GM23338 (cell line): ENCODE results near the gene DLST. TPM values are rescaled to one million over a fixed set of nuclear protein-coding genes. Genes with fewer than 3 reads are reported as not detected.

Experiments
- ATAC-seq: fragments of 200-7000 bp; cut with Tn5 transposase; 3 replicates; pipeline ENCODE4 v1.9.1; 2020
- DNase-seq: peaks from one replicate; pipeline ENCODE4 v3.0.0-alpha.2; 2015; ENCODE audit warnings: low spot score
- H2AFZ ChIP-seq: fragments of 200-600 bp; sonication (generic); 2 replicates; pipeline ENCODE4 v1.8.0; 2016; ENCODE audit warnings: antibody characterized with exemption, mild to moderate bottlenecking, moderate library complexity
- H3F3A ChIP-seq: fragments of 200-600 bp; sonication (generic); replicated peaks from 2 replicates; pipeline ENCODE4 v1.8.0; 2017; ENCODE audit warnings: antibody characterized with exemption, mixed run types, low read depth
- H3K27ac ChIP-seq: fragments of 200-600 bp; sonication (generic); 2 replicates; pipeline ENCODE4 v1.6.1; 2016; ENCODE audit warnings: low read depth
- H3K27me3 ChIP-seq: fragments of 200-600 bp; sonication (generic); 2 replicates; pipeline ENCODE4 v1.8.0; 2016; ENCODE audit warnings: mild to moderate bottlenecking, mixed run types, moderate library complexity; ENCODE audit not compliant: insufficient read depth
- H3K36me3 ChIP-seq: fragments of 200-600 bp; sonication (generic); 2 replicates; pipeline ENCODE4 v1.8.0; 2016; ENCODE audit warnings: mild to moderate bottlenecking; ENCODE audit not compliant: insufficient read depth
- H3K4me1 ChIP-seq: fragments of 200-600 bp; sonication (generic); 2 replicates; pipeline ENCODE4 v1.8.0; 2016; ENCODE audit warnings: mild to moderate bottlenecking, moderate library complexity; ENCODE audit not compliant: insufficient read depth
- H3K4me2 ChIP-seq: fragments of 200-600 bp; sonication (generic); 2 replicates; pipeline ENCODE4 v1.7.1; 2017; ENCODE audit warnings: mixed run types
- H3K4me3 ChIP-seq: fragments of 200-600 bp; sonication (generic); 2 replicates; pipeline ENCODE4 v1.6.1; 2016; ENCODE audit warnings: mixed run types
- H3K79me2 ChIP-seq: fragments of 200-600 bp; sonication (generic); replicated peaks from 2 replicates; pipeline ENCODE4 v1.8.0; 2017; ENCODE audit warnings: mild to moderate bottlenecking; ENCODE audit not compliant: insufficient read depth
- H3K9me2 ChIP-seq: fragments of 200-600 bp; sonication (generic); 2 replicates; pipeline ENCODE4 v1.8.0; 2017; ENCODE audit not compliant: insufficient read depth
- H4K20me1 ChIP-seq: fragments of 200-600 bp; sonication (generic); replicated peaks from 2 replicates; pipeline ENCODE4 v1.8.0; 2017; ENCODE audit warnings: mild to moderate bottlenecking; ENCODE audit not compliant: insufficient read depth
- H3K27ac Mint-ChIP-seq: 2 replicates; pipeline ENCODE4 v1.8.0; 2020; ENCODE audit warnings: inconsistent platforms, mild to moderate bottlenecking, moderate library complexity, mixed read lengths
- H3K27me3 Mint-ChIP-seq: 3 replicates; pipeline ENCODE4 v1.8.0; 2022; ENCODE audit warnings: low read depth, mild to moderate bottlenecking, moderate library complexity, mixed read lengths, inconsistent platforms; ENCODE audit not compliant: insufficient read depth, poor library complexity
- H3K36me3 Mint-ChIP-seq: 3 replicates; pipeline ENCODE4 v1.8.0; 2021; ENCODE audit warnings: low read depth, mild to moderate bottlenecking, inconsistent platforms, moderate library complexity, mixed read lengths
- H3K4me1 Mint-ChIP-seq: 3 replicates; pipeline ENCODE4 v1.8.0; 2020; ENCODE audit warnings: mild to moderate bottlenecking, inconsistent platforms, mixed read lengths
- H3K4me3 Mint-ChIP-seq: 3 replicates; pipeline ENCODE4 v1.8.0; 2021; ENCODE audit warnings: moderate library complexity, mild to moderate bottlenecking, inconsistent platforms, mixed read lengths
- H3K9me3 Mint-ChIP-seq: 3 replicates; pipeline ENCODE4 v1.8.0; 2020; ENCODE audit warnings: moderate library complexity, mild to moderate bottlenecking, inconsistent platforms, mixed read lengths
- CREB1 ChIP-seq: fragments of 250-450 bp; sonication (Bioruptor Pico); IDR thresholded peaks from 2 replicates; pipeline ENCODE4 v1.5.0; 2020; ENCODE audit warnings: low read depth, mild to moderate bottlenecking, moderate library complexity
- CTCF ChIP-seq, 2 experiments: fragments of 200-600 bp in 1 of 2; sonication (generic) in 1 of 2; conservative IDR thresholded peaks; 2 replicates each; pipeline versions ENCODE4 v1.5.1 to v1.6.1; 2016 to 2017; ENCODE audit warnings: antibody characterized with exemption in 2 of 2, low read depth in 2 of 2, mild to moderate bottlenecking in 2 of 2, moderate library complexity in 1 of 2
- EZH2phosphoT487 ChIP-seq: fragments of 200-600 bp; sonication (generic); IDR thresholded peaks from one replicate; pipeline ENCODE4 v1.8.1; 2018; ENCODE audit warnings: antibody characterized with exemption; ENCODE audit not compliant: unreplicated experiment
- NANOG ChIP-seq: IDR thresholded peaks from 2 replicates; pipeline ENCODE4 v1.6.1; 2016; ENCODE audit warnings: antibody characterized with exemption, borderline replicate concordance
- STAT1 ChIP-seq: IDR thresholded peaks from one replicate; pipeline ENCODE4 v1.6.1; 2016; ENCODE audit warnings: antibody characterized with exemption; ENCODE audit not compliant: unreplicated experiment
- ZNF114 ChIP-seq: fragments of 250-450 bp; sonication (Bioruptor Pico); IDR thresholded peaks from 2 replicates; pipeline ENCODE4 v1.5.0; 2020; ENCODE audit warnings: mild to moderate bottlenecking, moderate library complexity
- ZNF331 ChIP-seq: fragments of 250-450 bp; sonication (Bioruptor Pico); IDR thresholded peaks from 2 replicates; pipeline ENCODE4 v1.5.0; 2020; ENCODE audit warnings: low read depth, mild to moderate bottlenecking, moderate library complexity
- polyA plus RNA-seq: library from polyadenylated mRNA; unstranded; fragments of >200 nt; fragmentation: Nextera tagmentation; extraction: Ambion mirVana; gene quantifications from 2 replicates; pipeline ENCODE4 v1.2.1, GENCODE V29; 2016
- total RNA-seq: library from RNA; depleted of rRNA; stranded (reverse); fragments of >200 nt; shearing (Covaris generic); gene quantifications from 2 replicates; pipeline ENCODE4 v1.2.3, GENCODE V29; 2014
- TF ChIP-seq, protein P1 (sequence below): fragments of 250-450 bp; sonication (Bioruptor Pico); IDR thresholded peaks from 2 replicates; pipeline ENCODE4 v1.5.0; 2020; ENCODE audit warnings: mild to moderate bottlenecking, moderate library complexity

DLST gene
- total and polyA plus RNA-seq, 2 experiments from 2014 or later, result 11.2 to 106 TPM

GRCh38 chr14:74935360-74935680, 53.6 kb downstream of the DLST start (continued):
- TF ChIP-seq STAT1 (no peak), ZNF114 (CRISPR knock-in tag) (no peak), ZNF331 (CRISPR knock-in tag) (no peak), CREB1 (CRISPR knock-in tag) (no peak)

- H3K9me3 Mint-ChIP-seq, result no peaks in the 10 kb centered on the region
- ATAC-seq (no peak), DNase-seq (no peak)
- H3K36me3 Mint-ChIP-seq, result no peaks in the 10 kb centered on the region
- Histone ChIP-seq H2AFZ (no peak overlapping the region), H3K4me2 (no peak overlapping the region), H3K9me2 (no peaks in the 10 kb centered on the region), H3K4me3 (no peak overlapping the region), H3K4me1 (no peaks in the 10 kb centered on the region), H3K79me2 (no peaks in the 10 kb centered on the region), H3K27me3 (no peaks in the 10 kb centered on the region), H3K27ac (no peak overlapping the region), H3F3A (no peaks in the 10 kb centered on the region), H3K36me3 (no peaks in the 10 kb centered on the region), H4K20me1 (no peaks in the 10 kb centered on the region)
- no peak overlapping the region for H3K27ac Mint-ChIP-seq
- no peaks in the 10 kb centered on the region; the same call in 2 of the 3 replicates for H3K4me1 Mint-ChIP-seq
- TF ChIP-seq, protein P1, sequence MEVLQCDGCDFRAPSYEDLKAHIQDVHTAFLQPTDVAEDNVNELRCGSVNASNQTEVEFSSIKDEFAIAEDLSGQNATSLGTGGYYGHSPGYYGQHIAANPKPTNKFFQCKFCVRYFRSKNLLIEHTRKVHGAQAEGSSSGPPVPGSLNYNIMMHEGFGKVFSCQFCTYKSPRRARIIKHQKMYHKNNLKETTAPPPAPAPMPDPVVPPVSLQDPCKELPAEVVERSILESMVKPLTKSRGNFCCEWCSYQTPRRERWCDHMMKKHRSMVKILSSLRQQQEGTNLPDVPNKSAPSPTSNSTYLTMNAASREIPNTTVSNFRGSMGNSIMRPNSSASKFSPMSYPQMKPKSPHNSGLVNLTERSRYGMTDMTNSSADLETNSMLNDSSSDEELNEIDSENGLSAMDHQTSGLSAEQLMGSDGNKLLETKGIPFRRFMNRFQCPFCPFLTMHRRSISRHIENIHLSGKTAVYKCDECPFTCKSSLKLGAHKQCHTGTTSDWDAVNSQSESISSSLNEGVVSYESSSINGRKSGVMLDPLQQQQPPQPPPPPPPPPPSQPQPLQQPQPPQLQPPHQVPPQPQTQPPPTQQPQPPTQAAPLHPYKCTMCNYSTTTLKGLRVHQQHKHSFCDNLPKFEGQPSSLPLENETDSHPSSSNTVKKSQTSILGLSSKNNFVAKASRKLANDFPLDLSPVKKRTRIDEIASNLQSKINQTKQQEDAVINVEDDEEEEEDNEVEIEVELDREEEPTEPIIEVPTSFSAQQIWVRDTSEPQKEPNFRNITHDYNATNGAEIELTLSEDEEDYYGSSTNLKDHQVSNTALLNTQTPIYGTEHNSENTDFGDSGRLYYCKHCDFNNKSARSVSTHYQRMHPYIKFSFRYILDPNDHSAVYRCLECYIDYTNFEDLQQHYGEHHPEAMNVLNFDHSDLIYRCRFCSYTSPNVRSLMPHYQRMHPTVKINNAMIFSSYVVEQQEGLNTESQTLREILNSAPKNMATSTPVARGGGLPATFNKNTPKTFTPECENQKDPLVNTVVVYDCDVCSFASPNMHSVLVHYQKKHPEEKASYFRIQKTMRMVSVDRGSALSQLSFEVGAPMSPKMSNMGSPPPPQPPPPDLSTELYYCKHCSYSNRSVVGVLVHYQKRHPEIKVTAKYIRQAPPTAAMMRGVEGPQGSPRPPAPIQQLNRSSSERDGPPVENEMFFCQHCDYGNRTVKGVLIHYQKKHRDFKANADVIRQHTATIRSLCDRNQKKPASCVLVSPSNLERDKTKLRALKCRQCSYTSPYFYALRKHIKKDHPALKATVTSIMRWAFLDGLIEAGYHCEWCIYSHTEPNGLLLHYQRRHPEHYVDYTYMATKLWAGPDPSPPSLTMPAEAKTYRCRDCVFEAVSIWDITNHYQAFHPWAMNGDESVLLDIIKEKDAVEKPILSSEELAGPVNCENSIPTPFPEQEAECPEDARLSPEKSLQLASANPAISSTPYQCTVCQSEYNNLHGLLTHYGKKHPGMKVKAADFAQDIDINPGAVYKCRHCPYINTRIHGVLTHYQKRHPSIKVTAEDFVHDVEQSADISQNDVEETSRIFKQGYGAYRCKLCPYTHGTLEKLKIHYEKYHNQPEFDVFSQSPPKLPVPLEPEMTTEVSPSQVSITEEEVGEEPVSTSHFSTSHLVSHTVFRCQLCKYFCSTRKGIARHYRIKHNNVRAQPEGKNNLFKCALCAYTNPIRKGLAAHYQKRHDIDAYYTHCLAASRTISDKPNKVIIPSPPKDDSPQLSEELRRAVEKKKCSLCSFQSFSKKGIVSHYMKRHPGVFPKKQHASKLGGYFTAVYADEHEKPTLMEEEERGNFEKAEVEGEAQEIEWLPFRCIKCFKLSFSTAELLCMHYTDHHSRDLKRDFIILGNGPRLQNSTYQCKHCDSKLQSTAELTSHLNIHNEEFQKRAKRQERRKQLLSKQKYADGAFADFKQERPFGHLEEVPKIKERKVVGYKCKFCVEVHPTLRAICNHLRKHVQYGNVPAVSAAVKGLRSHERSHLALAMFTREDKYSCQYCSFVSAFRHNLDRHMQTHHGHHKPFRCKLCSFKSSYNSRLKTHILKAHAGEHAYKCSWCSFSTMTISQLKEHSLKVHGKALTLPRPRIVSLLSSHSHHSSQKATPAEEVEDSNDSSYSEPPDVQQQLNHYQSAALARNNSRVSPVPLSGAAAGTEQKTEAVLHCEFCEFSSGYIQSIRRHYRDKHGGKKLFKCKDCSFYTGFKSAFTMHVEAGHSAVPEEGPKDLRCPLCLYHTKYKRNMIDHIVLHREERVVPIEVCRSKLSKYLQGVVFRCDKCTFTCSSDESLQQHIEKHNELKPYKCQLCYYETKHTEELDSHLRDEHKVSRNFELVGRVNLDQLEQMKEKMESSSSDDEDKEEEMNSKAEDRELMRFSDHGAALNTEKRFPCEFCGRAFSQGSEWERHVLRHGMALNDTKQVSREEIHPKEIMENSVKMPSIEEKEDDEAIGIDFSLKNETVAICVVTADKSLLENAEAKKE (CRISPR knock-in tag), result no peak
- TF ChIP-seq CREB1 (CRISPR knock-in tag) (no peak), NANOG (no peak), CTCF (conservative IDR thresholded peaks at IDR 0.05; ENCODE audit: low read depth in 2 of 2) (no peak), EZH2phosphoT487 (no peak)
- peaks cover 3% of the 10 kb centered on the region for H3K27me3 Mint-ChIP-seq
- no peak overlapping the region for H3K4me3 Mint-ChIP-seq
These were observed 54.4 kb downstream of the DLST start for GRCh38 chr14:74936151-74936550.
